DMS79 treated with DMSO at 0.1 percent for 48 hours (cell line): ENCODE measurements around the gene GRIK1.
A peak's percentile ranks its signal among the peaks of the same experiment; 100 is the strongest.

Source experiments
- DNase-seq: peaks from one replicate; lab custom pipeline; 2025; lab: John Stamatoyannopoulos, UW

GRIK1 gene

DNA sequence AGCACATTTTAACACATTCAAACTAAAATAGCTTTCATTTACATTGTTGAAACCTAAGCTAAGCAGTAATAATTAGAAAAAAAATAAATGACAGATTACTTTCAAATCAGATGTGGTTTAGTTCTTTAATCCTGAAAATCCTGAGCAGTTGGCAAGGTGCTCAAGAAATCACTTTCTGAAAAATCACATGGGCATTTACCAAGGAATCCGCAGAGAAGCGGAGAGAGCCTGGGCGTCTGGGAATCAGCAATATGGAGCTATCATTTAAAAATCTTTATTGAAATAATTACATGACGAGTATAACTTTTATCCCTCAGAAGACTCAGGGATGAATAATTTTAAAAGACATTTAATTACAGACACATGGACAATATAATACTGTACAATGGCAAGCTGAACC, 30.2 kb downstream of the GRIK1 start:
- no peak for DNase-seq

GRCh38 chr21:29904359-29905282, 35.2 kb downstream of the GRIK1 start:
- no peak for DNase-seq

- no peak for DNase-seq
Observed at GRCh38 chr21:29896884-29897283, 42.9 kb downstream of the GRIK1 start.

DNA sequence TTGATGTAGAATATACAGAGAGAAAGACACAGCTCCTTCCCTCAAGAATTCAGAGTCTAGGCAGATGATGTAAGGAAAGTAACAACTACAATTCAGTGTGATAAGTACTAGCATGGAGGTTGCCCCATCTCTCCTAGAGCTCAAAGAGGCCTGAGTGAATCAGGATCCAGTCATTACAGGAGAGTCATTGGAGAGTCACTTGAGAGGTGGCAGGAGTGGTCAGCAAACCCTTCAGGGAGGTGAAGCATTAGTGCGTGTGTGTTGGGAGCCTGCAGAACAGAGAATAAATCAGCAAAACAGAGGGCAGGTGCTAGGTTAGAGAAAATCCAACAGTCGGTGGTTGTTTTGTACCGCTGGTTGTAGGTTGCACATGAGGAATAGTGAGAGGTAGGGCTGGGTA, 46.1 kb downstream of the GRIK1 start:
- DNase-seq: no peak

DNA sequence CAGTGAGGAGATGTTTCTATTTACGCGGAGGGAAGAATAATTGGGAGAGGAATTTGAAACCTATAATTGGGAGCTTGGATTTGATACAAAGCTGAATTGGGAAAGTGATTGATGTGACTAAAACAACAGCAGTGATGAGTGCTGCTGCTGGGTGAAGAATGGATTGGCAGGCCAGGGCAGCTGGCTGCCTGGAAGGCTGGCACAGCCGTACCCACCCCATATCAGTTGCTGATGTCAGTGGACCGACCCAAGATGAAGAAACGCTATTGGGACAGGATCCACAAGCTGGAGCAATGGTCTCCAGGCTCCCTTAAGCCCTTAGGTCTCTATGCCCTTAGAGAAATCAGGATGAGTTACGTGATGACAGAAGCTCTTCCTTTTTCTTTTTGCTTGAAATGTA, 47.4 kb downstream of the GRIK1 start:
- DNase-seq: no peak

- DNase-seq: no peak
Observed at GRCh38 chr21:29888437-29888836, 51.4 kb downstream of the GRIK1 start.

DNA sequence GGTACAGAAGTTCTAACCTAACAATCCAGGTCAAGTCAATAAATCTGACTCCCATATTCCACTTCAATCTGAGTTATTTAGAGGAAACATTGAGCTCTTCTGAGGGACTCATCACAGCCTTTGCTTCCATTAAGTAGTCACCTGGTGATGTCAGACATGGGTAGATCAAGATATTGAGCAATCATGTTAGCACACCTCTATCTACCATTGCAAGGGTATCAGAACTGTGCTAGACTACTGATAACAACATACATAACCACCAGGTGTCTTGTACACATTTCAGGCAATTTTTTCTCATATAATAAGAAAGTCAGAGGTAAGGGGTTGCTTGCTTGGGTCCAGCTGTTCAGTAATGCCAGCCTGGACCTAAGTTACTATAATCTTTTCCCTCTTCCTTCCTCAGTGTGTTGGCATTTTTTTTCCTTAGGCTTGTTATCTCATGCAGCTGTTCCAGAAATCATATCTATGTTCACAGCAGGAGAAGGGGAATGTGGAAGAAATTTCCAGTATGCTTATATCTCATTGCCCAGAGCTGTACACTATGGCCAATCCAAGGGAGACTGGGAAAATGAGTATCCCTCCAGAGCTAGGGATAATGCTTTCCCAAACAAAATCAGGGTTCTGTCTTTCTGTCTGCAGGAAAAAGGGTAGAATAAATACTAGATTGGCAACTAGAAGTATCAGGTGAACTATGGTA, 52.3 kb downstream of the GRIK1 start:
- no peak for DNase-seq

DNA sequence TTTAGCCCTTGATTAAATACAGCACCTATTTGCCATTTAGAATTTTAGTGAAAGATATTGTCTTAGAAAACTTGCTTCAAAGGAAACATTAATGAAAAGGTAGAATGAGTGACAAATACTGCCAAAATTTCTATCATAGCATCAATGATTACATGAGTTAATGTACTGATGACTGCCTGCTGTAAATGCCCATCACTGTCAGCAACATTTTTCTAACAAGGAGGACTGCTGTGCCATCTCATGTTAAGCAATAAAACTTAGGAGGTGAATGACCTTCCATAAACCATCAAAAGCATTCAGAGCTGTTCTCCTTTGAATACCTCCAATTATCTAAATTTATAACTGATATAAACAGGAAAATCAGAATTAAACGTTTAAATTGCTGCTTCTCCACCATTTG, 54.3 kb downstream of the GRIK1 start:
- no peak for DNase-seq

DNA sequence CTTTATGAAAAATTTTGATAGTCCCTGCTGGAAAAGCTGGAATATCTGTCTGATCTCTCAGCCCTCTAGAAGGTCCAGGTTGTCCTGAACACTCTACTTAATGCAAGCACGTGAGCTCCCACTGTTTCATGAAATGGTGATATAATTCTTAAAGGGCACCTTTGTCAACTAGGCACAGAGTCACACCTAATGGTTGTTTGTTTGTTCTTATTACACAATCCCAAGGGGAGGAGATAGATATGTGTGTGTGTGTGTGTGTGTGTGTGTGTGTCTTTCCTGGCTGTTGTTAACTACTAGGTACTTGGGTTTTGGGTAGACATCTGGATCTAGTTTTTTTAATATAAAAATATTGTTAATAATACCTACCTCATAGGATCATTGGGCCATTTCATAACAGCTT, 63.9 kb downstream of the GRIK1 start:
- DNase-seq: no peak

DNA sequence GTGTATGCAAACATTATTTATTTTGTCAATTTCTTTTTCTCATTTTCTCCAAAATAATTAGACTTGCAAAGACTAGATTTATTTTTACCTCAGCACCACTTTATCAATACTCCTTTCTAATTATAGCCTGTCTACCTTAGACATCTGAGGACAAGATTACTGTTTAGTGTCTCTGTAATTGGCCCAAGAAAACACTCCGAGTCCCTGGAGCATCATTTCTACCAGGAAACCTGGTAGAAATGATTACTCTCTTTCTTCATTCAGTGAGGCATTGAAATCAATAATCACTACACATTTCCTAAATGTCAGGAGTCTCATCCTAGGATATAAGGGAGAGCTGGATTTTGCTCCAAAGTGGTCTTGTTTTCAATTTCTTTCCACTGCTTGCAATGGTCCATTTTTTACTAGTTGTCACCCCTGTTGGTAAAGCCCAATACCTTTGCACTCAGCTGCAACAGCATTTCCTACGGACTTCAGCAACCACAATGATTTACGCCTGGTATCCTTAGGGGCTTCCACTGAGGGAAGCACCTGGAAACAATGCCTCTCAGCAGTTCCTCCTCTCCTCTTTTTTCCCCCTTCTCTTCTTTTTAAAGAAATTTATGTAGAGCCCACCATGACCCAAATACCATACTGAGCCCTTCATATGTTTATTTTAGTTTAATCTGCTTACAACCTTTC, 64.6 kb downstream of the GRIK1 start:
- DNase-seq: no peak

DNA sequence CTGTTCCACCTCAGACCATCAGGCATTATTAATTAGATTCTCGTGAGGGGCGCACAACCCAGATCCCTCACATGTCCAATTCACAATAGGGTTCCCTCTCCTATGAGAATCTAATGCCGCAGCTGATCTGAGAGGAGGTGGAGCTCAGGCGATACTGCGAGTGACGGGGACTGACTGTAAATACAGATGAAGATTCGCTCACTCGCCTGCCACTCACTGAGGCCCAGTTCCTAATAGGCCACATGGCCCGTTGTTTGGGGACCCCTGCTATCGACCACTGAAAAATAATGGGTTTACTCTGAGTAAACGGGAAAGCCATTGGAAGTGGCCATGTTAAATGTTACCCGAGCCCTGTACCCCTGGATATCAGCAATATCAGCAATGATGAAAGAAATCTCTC, 65.9 kb downstream of the GRIK1 start:
- no peak for DNase-seq

GRCh38 chr21:29870814-29871213, 69.0 kb downstream of the GRIK1 start:
- no peak for DNase-seq

DNA sequence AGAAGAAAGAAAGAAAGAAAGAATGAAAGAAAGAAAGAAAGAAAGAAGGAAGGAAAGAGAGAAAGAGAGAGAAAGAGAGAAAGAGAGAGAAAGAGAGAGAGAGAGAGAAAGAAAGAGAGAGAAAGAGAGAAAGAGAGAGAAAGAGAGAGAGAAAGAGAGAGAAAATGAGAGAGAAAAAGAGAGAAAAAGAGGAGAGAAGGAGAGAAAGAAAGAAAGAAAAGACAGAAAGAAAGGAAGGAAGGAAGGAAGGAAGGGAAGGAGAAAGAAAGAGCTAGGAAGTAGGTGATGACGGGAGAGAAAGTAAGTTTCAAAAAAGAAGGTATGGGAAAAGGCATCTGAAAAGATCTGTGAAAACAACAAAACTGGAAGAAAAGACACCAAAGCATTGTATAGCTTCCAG, 72.0 kb downstream of the GRIK1 start:
- DNase-seq: no peak

DNA sequence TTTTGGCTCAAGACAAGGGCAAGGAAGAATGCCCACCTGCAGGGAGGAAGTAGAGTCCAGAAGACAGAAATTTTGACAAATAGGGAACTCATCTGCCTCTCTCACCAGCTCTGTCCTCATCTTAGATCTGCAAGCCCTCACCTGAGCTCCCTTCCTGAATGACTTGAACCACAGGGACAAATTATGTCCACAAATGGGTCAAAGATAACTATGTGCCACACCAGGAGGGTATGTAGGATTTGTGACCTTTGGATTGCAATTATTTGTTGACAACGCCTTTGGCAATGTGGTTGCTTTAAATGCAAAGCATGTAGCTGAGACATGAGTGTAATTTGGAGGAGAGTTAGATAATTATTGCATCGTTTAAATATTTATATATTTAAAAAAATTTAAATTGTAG, 79.5 kb downstream of the GRIK1 start:
- DNase-seq: no peak

DNA sequence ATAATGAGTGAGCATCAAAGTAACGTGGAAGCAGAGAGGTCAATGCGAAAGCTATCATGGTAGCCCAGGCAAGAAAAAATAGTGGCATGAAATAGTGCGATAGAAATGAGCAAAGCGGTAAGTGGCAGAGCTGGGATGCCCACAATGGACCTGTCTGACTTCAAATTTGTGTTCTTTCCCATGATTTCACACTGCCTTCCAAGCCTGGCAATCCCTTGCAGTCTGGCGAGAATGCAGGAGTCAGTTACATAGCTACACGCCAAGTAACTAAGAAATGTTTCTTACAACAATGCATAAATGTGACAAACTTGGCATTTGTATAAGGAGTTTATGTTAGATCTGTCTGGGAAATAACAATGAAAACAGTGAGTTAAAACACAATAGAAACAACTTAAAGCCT, 82.6 kb downstream of the GRIK1 start:
- DNase-seq: no peak

- DNase-seq: no peak
Observed at GRCh38 chr21:29854795-29855194, 85.0 kb downstream of the GRIK1 start.

DNA sequence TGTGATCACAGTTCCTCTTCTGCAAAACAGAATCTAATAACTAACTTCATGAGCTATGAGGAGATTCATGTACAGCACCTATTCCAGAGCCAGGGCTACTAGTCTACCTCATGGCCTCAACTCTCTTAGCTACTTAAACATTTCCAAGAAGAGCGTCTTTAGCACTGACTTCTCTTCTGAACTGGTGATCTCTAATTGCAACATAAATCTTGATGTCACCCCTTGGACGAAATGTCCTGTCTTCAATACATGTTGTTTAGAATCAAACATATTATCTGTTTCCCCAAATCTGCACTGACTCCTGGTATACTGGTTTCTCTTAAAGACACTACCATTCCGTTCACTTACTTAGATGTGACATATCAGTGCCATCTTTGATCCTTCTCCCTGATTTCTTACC, 88.2 kb downstream of the GRIK1 start:
- no peak for DNase-seq

- DNase-seq: peak; percentile 5
Observed at GRCh38 chr21:29849735-29850176, 90.0 kb downstream of the GRIK1 start.

GRCh38 chr21:29843804-29844203, 96.0 kb downstream of the GRIK1 start:
- DNase-seq: no peak

GRCh38 chr21:29834617-29835016, 105.2 kb downstream of the GRIK1 start:
- no peak for DNase-seq

DNA sequence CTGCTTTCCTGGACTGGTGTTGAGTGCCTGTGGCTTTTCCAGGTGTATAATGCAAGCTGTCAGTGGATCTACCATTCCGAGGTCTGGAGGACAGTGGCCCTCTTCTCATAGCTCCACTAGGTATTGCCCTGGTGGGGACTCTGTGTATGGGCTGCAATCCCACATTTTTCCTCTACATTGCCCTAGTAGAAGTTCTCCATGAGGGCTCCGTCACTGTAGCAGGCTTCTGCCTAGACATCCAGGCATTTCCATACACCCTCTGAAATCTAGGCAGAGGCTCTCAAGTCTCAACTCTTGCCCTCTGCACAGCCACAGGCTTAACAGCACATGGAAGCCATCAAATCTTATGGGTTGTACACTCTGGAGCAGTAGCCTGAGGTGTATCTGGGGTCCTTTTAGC, 107.6 kb downstream of the GRIK1 start:
- DNase-seq: no peak

DNA sequence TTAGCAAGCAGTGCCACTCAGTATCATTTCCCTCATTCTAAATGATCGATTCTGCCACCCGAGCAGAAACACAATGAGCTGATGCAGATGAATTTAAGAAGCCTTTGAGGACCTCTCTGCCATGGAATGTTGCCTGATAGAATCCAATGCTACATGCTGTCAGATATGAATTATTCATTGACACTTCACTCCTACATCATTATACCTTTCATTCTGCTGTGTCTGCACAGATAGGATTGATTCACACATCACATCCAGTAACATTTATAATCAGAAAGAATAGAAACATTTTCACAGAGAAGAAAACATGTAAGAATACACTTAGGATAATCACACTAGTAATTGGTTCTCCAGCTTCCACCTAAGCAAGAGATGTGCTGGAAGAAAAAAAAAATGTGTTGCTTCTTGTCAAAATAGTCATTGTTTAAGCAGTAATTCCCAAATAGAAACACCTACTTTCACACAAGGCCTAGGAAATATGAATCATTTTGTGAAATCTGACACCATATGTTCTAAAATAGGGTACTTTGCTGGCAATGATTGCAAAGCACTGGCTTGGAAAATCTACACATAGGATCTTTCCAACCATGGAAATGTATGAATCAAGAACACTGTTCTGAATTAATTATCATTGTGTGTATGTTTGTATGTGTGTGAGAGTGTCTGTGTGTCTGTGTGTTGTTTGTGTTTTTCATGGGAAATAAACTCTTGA, 110.1 kb downstream of the GRIK1 start:
- no peak for DNase-seq
